ENCODE results near the gene KLK1.

Gene KLK1

DNA sequence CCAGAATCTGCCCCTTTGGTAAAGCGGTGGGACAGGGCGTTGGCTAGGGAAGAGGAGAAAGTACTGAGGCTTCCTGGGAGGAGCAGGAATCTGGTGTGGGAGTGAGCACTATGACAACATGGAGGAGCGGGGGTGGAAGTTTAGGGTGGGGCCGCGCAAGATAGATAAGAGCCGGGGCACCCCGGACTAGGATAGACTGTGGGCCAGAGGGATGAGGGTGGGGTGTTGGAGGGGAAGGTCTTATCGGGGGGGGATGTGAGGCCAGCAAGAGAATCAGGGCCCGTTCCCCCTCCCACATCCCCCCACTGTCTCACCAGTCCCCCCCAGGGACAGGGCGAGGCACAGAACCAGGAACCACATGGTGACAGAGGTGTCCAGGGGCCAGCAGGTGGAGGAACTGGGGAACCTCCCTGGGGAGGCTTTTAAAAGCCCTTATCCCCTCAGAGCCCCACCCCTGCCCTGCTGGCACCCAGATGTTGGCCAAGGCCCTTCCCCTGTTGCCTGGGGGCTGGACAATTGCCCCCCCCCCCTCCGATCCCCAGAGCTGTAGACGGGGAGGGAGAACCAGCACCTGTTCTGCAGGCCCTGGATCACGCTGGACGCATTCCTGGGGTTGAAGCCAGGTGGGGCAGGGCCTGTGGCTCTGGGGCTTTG is at the start of gene KLK1:
TSS of gene KLK1 (minus strand) at position 399 of the 654 bp plus-strand sequence. CDS start at position 360, 39 bp downstream.
- DNase-seq: no peak

GRCh38 chr19:50873056-50873455 is 49.5 kb upstream of the KLK1 start, which contains the start of gene KLK2:
TSS of gene KLK2 (plus strand) at chr19:50873439. CDS start at chr19:50873474, 35 bp downstream.
- DNase-seq: no peak

- DNase-seq: no peak
These were observed 47.0 kb upstream of the KLK1 start for GRCh38 chr19:50870417-50871089.

- DNase-seq: no peak
These were observed 45.9 kb upstream of the KLK1 start for GRCh38 chr19:50869479-50869878.

- no peak for DNase-seq
These were observed 38.1 kb upstream of the KLK1 start for GRCh38 chr19:50861496-50862286.

DNA sequence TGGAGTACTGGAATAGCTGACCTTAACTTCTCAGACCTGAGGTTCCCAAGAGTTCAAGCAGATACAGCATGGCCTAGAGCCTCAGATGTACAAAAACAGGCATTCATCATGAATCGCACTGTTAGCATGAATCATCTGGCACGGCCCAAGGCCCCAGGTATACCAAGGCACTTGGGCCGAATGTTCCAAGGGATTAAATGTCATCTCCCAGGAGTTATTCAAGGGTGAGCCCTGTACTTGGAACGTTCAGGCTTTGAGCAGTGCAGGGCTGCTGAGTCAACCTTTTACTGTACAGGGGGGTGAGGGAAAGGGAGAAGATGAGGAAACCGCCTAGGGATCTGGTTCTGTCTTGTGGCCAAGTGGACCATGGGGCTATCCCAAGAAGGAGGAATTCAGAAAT is 37.4 kb upstream of the KLK1 start:
- DNase-seq: no peak

DNA sequence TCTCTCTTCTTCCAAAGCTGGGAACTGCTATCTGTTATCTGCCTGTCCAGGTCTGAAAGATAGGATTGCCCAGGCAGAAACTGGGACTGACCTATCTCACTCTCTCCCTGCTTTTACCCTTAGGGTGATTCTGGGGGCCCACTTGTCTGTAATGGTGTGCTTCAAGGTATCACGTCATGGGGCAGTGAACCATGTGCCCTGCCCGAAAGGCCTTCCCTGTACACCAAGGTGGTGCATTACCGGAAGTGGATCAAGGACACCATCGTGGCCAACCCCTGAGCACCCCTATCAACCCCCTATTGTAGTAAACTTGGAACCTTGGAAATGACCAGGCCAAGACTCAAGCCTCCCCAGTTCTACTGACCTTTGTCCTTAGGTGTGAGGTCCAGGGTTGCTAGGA is 36.3 kb upstream of the KLK1 start:
- no peak for DNase-seq

- DNase-seq: no peak
These were observed 35.3 kb upstream of the KLK1 start for GRCh38 chr19:50858886-50859285.

GRCh38 chr19:50857366-50857765 is 33.8 kb upstream of the KLK1 start:
- DNase-seq: no peak

- no peak for DNase-seq
These were observed 31.2 kb upstream of the KLK1 start, which contains the start of gene KLK3 for GRCh38 chr19:50854636-50855410. TSS of gene KLK3 (plus strand) at chr19:50854915. CDS start at chr19:50854956, 41 bp downstream.

DNA sequence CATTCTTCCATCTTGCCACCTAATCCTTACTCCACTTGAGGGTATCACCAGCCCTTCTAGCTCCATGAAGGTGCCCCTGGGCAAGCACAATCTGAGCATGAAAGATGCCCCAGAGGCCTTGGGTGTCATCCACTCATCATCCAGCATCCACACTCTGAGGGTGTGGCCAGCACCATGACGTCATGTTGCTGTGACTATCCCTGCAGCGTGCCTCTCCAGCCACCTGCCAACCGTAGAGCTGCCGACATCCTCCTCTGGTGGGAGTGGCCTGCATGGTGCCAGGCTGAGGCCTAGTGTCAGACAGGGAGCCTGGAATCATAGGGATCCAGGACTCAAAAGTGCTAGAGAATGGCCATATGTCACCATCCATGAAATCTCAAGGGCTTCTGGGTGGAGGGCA is 28.0 kb upstream of the KLK1 start:
- DNase-seq: no peak

DNA sequence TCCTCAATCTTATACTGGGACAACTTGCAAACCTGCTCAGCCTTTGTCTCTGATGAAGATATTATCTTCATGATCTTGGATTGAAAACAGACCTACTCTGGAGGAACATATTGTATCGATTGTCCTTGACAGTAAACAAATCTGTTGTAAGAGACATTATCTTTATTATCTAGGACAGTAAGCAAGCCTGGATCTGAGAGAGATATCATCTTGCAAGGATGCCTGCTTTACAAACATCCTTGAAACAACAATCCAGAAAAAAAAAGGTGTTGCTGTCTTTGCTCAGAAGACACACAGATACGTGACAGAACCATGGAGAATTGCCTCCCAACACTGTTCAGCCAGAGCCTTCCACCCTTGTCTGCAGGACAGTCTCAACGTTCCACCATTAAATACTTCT is 27.2 kb upstream of the KLK1 start:
- no peak for DNase-seq

GRCh38 chr19:50844296-50844935 is 20.8 kb upstream of the KLK1 start:
- DNase-seq: no peak

GRCh38 chr19:50843701-50844221 is 20.2 kb upstream of the KLK1 start:
- DNase-seq: no peak

GRCh38 chr19:50843205-50843604 is 19.6 kb upstream of the KLK1 start:
- DNase-seq: no peak

DNA sequence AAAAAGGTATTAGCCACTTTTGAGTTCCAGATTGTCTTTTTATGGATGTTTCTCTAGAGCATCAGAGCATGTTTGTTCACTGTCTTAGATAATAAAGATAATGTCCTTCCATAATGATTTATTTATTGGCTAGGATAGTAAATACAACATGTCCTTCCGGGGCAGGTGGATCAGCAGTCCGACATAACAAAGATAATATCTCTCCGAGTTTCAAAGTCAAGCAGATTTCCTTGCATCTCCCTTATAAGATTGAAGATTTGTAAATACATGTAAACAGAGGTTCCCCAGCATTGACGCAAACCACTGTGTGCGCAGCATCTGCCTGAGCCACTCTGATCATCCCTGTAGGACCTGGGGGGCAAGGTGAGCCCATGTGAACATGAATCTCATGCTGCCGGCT is 18.5 kb upstream of the KLK1 start:
- DNase-seq: no peak

DNA sequence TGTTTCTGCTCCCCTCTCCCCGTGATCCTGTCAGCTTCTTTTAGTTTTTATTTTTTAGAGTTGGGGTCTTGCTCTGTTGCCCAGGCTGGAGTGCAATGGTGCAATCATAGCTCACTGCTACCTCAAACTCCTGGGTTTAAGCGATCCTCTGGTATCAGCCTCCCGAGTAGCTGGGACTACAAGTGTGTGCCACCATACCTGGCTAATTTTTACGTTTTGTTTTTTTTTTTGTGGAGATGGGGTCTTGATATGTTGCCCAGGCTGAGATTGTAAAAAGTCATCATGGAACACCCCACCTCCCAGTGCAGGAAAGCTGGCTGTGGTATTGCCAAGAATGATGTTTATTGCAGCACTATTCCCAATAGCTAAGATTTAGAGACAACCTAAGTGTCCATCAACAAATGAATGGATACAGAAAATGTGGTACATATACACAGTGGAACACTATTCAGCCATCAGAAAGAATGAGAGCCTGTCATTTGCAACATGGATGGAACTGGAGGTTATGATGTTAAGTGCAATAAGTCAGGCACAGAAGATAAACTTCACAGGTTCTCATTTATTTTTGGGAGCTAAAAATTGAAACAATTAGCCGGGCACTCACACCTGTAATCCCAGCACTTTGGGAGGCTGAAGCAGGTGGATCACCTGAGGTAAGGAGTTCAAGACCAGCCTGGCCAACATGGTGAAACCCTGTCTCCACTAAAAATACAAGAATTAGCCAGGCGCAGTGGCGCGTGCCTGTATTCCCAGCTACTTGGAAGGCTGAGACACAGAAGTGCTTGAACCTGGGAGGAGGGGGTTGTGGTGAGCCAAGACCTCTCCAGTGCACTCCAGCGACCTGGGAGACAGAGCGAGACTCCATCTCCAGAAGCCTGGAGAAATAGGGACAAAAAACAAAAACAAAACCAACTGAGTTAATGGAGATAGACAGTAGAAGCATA is 16.4 kb upstream of the KLK1 start:
- no peak for DNase-seq

DNA sequence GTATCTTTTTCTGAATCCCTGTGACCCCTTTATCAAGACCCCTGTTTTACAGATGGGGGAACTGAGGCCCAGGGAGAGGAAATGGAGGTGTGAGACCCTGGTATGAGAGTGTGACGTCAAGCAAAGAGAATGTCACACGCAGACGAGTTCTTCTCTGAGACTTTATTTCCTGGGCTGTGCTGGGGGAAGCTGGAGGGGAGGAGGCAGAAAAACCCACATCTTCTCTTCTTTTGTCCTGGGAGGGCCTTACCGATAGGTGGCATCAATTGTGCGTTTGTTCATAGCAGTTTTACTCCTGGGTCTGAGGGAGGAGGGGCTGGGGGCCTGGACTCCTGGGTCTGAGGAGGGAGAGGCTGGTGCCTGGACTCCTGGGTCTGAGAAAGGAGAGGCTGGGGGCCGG is 14.7 kb upstream of the KLK1 start:
- no peak for DNase-seq

GRCh38 chr19:50837300-50837699 is 13.7 kb upstream of the KLK1 start:
- DNase-seq: no peak

DNA sequence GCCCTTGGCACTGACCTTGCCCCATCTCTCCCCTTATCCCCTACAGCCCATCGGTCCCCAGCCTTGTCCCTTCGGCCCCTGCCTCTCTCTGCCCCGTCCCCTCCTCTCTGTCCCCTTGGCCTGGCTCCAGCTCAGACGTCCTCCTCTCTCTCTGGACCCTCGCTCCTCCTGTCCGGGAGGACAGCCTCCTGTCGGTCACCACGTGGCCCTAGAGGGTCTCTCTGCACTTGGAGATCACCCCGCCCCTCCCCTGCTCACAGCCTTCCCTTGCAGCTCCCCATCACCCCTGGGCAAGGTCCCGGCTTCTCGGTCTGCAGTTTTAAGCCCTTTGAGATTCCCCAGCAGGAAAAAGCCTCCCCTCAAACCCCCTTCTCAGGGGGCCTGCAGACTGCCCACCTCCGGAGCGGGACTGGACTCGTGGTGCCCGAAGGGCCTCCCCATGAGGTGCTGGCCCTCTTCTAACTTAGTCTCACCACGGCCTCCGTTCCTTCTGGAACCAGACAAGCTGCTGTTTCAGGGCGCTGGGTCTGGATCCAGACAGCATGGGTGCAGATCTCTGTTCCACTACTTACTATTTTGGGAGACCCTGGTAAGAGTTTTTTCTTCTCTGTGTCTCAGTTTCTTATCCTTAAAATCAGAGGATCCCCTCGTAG is 13.1 kb upstream of the KLK1 start:
- no peak for DNase-seq

Data from activated CD4-positive, alpha-beta T cell treated with anti-CD3 and anti-CD28 coated beads for 1 hour (primary cell).